Stimulated activated CD4-positive, alpha-beta T cell treated with anti-CD3 and anti-CD28 coated beads, Interleukin-4, amount 100 ng/mL, for 4 hours (primary cell): ENCODE measurements around the gene EHD4.

Source experiments
- DNase-seq, 2 experiments: peaks; one replicate each; pipeline ENCODE4 v3.0.0-alpha.2; 2020

The EHD4 gene

GRCh38 chr15:41915255-41915994, 56.9 kb downstream of the EHD4 start:
- DNase-seq, result no peak

GRCh38 chr15:41914411-41914810, 57.9 kb downstream of the EHD4 start:
- no peak for DNase-seq

GRCh38 chr15:41913256-41913655, 59.1 kb downstream of the EHD4 start:
- no peak for DNase-seq

GRCh38 chr15:41911691-41912345, 60.5 kb downstream of the EHD4 start:
- no peak for DNase-seq

- no peak for DNase-seq
These were observed 63.5 kb downstream of the EHD4 start for GRCh38 chr15:41908736-41909461.

GRCh38 chr15:41907141-41907540, 65.2 kb downstream of the EHD4 start:
- DNase-seq, result no peak

GRCh38 chr15:41906608-41907007, 65.7 kb downstream of the EHD4 start:
- DNase-seq, result no peak

GRCh38 chr15:41905036-41905793, 67.1 kb downstream of the EHD4 start:
- no peak for DNase-seq

GRCh38 chr15:41904541-41905005, 67.8 kb downstream of the EHD4 start:
- peak; percentile 56 to 58 for DNase-seq

GRCh38 chr15:41903782-41904181, 68.6 kb downstream of the EHD4 start:
- no peak for DNase-seq

- no peak for DNase-seq
These were observed 70.9 kb downstream of the EHD4 start for GRCh38 chr15:41901431-41901830.

- no peak for DNase-seq
These were observed 71.6 kb downstream of the EHD4 start for GRCh38 chr15:41900526-41901380.

GRCh38 chr15:41899854-41900442, 72.4 kb downstream of the EHD4 start:
- DNase-seq, result no peak

GRCh38 chr15:41897363-41897799, 75.0 kb downstream of the EHD4 start:
- DNase-seq, result no peak

GRCh38 chr15:41896566-41896965, 75.8 kb downstream of the EHD4 start:
- DNase-seq, result no peak

- no peak for DNase-seq
These were observed 76.4 kb downstream of the EHD4 start for GRCh38 chr15:41895957-41896356.

GRCh38 chr15:41895491-41895890, 76.9 kb downstream of the EHD4 start:
- DNase-seq, result no peak

- DNase-seq, result peak; percentile 59 to 81
These were observed 77.4 kb downstream of the EHD4 start for GRCh38 chr15:41894791-41895463.

- DNase-seq, result no peak
These were observed 78.0 kb downstream of the EHD4 start for GRCh38 chr15:41894251-41894790.

GRCh38 chr15:41893422-41894250, 78.7 kb downstream of the EHD4 start, which contains the start of gene SPTBN5:
Gene SPTBN5 (minus strand): TSS chr15:41894053. CDS start chr15:41893497, 556 bp downstream.
- no peak for DNase-seq
